HG03045 (cell line): Measurements from ENCODE around the gene ADNP.

Experiments
- ATAC-seq: cut with Tn5 transposase; IDR thresholded peaks from one replicate; pipeline ENCODE4 v1.9.1; 2021; ENCODE audit warnings: mild to moderate bottlenecking, moderate library complexity; ENCODE audit not compliant: unreplicated experiment

Gene ADNP

DNA sequence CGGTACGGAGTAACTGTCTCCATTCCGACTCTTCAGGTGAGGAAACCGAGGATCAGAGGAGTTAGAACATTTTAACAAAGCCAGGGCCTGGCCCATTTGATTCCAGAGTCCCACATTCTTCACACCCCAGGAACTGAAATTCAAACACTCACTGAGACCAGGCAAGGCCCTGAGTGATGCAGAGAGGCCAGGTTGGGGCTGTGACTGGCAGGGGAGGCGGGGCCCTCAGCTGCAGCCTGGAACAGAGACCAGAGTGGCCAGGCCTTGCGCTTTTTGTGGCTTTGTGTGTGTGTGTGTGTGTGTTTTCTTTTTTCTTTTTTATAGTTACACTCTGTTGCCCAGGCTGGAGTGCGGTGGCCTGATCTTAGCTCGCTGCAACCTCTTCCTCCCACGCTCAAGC, 79.2 kb downstream of the ADNP start:
- no peak for ATAC-seq

DNA sequence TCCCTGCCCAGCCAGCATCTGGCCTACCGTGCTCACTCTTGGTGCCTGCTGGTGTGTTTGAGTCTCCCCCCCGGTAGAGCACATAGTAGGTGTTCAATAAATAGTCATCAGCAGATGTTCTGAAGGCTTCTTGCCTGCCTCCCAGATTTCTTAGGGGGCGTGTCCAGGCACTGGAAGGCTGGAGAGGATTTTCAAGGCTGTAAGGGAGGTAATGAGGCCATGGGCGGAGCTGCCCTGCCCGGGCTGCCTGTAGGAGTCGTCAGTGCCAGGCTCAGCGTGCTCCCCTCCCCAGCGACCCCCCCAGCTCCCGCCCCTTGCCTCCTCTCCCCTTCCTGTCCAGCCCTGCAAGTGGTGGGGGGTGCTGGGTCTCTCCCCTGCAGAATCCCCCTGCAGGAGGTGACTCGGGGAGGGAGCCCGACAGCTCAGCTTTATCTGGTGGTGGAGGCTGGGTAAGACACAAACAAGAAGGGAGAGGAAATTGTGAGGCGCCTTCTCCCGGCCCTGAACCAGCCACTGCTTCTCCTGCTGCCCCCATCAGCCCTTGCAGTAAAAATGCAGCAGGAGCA, 80.4 kb downstream of the ADNP start:
- ATAC-seq: no peak

DNA sequence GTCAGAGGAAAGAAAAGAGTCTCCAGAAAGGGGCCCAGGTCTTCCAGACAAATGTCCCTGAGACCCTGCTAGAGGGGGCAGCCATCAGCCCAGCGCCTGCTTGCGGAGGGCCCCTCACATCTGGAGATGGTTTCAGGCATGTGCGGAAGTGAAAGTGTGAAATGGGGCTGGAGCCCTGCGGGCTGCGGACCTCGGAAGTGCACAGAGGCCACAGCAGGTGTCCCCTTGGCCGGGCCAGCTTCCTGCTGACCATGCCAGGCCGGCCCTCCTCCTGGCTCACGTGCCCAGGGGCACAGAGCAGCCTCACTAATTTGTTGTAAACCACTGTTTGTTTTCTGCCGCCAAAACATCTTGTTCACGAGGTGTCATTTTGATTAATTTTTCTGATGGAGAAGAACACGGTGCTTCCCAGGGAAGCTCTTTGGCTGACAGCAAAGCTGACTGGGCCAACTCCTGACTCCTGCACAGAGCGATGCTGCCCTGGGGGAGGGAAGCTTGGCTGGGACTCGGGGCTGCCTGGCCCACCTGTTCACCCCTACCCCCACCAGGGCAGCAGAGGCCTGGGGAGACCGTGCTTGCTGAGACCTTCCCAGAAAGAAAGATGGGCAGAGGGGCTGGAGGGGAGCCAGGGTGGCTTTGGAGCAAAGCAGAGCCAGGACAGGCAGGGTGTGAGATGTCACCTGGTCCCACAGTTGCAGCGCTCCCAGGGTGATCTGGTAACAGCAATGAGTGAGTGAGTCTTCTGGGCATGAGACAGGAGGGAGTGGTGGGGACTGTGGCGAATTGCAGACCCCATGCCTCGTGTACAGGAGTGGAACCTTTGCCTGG, 82.2 kb downstream of the ADNP start:
- ATAC-seq: no peak

DNA sequence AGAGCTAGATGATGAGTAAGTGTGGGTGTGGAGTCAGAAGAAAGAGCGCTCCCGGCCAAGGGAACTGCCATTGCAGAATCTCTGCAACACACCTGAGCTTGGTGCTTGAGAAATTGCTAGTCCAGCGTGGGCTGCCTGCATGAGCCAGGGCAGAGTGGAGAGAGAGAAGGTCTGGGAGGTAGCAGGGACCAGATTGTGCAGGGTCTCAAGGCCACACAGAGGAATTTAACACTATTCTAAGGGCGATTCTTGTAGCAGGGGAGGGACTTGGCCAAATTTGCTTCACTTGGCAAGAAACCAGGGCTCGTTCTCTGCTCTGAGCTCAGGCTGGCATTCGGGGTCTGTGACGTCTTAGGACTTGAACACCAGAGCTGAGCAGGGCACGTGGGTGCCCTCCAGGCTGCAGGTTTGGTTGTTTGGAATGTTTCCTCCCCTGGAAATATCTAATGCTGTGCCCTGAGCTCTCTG, 82.9 kb downstream of the ADNP start:
- no peak for ATAC-seq

DNA sequence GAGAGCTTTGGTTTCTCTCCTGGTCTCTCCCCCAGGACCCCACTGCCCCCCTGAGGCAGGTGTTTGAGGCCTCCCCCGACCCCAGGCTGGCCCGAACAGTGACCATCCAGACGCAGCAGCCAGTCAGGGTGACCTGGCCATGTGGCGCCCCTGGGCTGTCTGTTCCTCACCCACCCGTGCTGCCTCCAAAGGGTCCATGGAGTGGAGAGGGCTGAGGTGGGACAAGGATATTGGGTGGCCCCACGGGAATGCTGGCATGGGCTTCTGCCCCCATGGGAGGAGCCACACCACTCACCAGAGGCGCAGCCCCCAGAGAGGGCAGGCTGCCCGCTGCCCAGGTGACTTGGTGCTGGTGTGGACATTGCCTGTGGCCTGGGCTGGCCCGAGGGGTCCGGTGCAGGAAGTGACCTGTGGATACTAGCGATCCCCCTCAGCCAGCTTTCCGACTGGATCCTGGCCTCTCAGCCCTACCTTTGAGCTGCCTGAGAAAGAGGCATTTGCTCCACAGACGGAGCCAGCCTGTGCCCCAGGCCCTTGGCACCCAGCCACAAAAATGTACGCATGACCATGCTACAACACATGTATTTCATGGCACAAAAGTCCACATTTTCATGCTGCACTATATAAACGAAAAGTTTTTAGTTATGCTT, 85.5 kb downstream of the ADNP start:
- ATAC-seq: no peak

DNA sequence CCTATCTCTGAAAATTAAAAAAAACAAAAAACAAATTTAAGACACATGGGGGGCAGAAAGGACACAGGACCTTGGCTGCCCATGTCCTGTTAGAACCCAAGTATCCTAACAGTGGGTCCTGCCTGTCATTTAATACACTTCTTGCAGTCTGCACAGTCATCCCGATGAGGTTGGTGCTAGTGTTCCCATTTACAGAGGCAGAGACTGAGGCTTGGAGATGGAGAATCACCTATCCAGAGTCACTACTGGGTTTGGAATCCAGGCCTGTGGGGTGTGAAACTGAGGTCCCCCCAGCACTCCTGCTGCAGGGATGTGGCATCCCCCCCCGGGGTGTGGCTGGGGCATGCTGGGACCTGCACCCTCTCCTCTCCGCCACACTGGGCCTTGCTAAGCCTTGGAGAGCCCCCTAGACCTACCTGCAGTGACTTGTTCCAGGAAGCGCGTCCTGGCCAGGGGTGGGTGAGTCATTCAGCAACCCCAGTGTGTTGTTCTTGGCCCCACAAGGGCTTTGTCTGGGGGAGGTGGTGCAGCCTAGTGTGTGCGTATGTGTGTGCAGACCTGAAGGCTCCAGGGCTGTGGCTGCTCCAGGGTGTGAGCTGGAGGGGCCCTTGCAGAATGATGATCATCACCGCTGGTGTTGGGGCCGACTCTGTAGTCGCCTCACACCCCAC, 86.7 kb downstream of the ADNP start:
- peak; percentile 80 for ATAC-seq

DNA sequence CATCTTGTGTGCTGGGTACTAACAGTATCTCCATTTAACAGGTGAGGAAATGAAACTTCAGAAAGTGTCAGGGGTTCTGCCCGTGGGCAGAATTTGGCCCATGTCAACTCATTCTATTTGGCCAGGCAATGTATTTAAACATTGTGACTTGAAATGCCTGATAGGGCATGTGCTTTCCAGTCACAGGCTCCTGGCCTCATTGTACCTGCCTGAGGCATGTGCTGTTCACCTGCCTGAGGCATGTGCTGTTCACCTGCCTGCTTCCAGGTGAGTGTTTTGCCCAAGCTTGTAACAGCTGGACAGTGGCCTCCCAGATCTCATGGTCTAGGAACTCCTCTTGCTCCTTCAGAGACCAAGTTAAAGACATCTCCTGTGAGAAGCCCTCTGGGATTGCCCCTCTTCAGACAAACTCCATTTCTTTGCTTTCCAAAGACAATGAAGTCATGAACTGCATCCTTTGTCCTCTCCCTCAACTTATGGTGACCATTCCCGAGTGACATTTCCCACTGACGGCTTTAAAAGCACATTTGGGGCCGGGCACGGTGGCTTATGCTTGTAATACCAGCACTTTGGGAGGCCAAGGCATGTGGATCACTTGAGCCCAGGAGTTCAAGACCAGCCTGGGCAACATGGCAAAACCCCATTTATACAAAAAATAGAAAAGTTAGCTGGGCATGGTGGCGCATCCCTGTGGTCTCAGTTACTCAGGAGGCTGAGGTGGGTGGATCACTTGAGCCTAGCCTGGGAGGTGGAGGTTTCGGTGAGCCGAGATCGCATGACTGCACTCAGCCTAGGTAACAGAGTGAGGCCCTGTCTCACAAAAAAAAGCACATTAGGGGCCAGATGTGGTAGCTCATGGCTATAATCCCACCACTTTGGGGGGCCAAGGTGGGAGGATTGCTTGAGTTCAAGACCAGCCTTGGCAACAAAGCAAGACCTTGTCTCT, 87.6 kb downstream of the ADNP start:
- no peak for ATAC-seq

DNA sequence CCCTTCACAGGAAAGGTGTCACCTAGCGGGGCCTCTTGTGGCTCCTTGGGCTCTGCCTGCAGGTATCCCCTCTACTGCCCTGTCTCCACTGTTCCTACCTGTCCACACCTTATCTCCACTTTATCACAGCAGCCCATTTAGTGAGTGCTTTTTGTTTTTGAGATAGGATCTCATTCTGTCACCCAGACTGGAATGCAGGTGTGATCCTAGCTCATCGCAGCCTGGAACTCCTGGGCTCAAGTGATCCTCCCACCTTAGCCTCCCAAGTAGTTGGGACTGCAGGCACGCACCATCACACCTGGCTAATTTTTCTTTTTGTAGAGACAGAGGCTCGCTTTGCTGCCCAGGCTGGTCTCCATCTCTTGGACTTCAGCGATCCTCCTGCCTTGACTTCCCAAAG, 88.4 kb downstream of the ADNP start:
- ATAC-seq: no peak
